ENCODE data around the gene TM7SF2. TPM values are rescaled to one million over a fixed set of nuclear protein-coding genes. Genes with fewer than 3 reads are reported as not detected.

The TM7SF2 gene
- total and polyA plus RNA-seq, 2 of the 8 experiments (the other 6 are each of a cell fraction or from before 2014, with no cell fraction given) = 40.1 to 96.0 TPM

GRCh38 chr11:65095974-65096806, 15.5 kb upstream of the TM7SF2 start, which contains the start of gene VPS51 (continued):
- TF ChIP-seq RNF2 (IDR thresholded peaks at IDR 0.05; ENCODE audit: borderline replicate concordance, low read depth, low read length, missing control alignments, poor library complexity, severe bottlenecking) = no peak
- peak; percentile 46 for TF ChIP-seq CTBP2 (IDR thresholded peaks at IDR 0.05; ENCODE audit: borderline replicate concordance, insufficient read depth, insufficient read length, low read length)
- peak; percentile 87 for TF ChIP-seq TAF1 (IDR thresholded peaks at IDR 0.05; ENCODE audit: low read depth, low read length)
- TF ChIP-seq ZNF274 (IDR thresholded peaks at IDR 0.05; ENCODE audit: borderline replicate concordance, extremely low read depth, low read length) = no peak
- TF ChIP-seq MAFK (IDR thresholded peaks at IDR 0.05; ENCODE audit: low read depth, low read length) = no peak
- peak; percentile 96 to 97 for TF ChIP-seq SIN3A (conservative IDR thresholded peaks at IDR 0.05 in 1 of 2, IDR thresholded peaks at IDR 0.05 in 1 of 2; ENCODE audit: low read depth in 1 of 2, low read length in 2 of 2)
- TF ChIP-seq SIX5 (IDR thresholded peaks at IDR 0.05; ENCODE audit: low read depth, low read length) = peak; percentile 95
- TF ChIP-seq TCF12 (IDR thresholded peaks at IDR 0.05; ENCODE audit: low read depth, low read length) = peak; percentile 92
- TF ChIP-seq SP2 (IDR thresholded peaks at IDR 0.05; ENCODE audit: low read length) = no peak
- peak; percentile 72 for TF ChIP-seq CREB1 (IDR thresholded peaks at IDR 0.05)
- no peak for TF ChIP-seq SIRT6 (IDR thresholded peaks at IDR 0.05; ENCODE audit: low read length)
- TF ChIP-seq EGR1 (IDR thresholded peaks at IDR 0.05; ENCODE audit: borderline replicate concordance, low read depth, low read length) = peak; percentile 86
- peak in 1 of 2 experiments; percentile 86; a peak in 2 of 3 replicates for TF ChIP-seq EP300 (IDR thresholded peaks at IDR 0.05; ENCODE audit: borderline replicate concordance in 1 of 2, low read depth in 2 of 2, low read length in 2 of 2)
- no peak for TF ChIP-seq CBX5 (IDR thresholded peaks at IDR 0.05; ENCODE audit: low read depth, low read length)
- peak; percentile 87 for TF ChIP-seq TAF7 (optimal IDR thresholded peaks at IDR 0.05; ENCODE audit: borderline replicate concordance, low read depth, low read length)
- TF ChIP-seq GTF2F1 (IDR thresholded peaks at IDR 0.05; ENCODE audit: borderline replicate concordance, low read depth, low read length) = 0 out of 2 replicates have a peak, but pooled peaks have one; percentile 48
- no peak for TF ChIP-seq CTCF (IDR thresholded peaks at IDR 0.05; ENCODE audit: control extremely low read depth in 1 of 3, insufficient read depth in 1 of 3, low read depth in 1 of 3, low read length in 3 of 3)
- TF ChIP-seq FOSL1 (IDR thresholded peaks at IDR 0.05; ENCODE audit: insufficient read depth, low read depth, low read length) = no peak
- no peak for TF ChIP-seq SAP30 (IDR thresholded peaks at IDR 0.05; ENCODE audit: insufficient read depth, insufficient replicate concordance, low read length)
- TF ChIP-seq SUZ12 (IDR thresholded peaks at IDR 0.05; ENCODE audit: low read length) = no peak
